Panc1 (cell line): ENCODE measurements around the gene PHF1. TPM values are rescaled to one million over a fixed set of nuclear protein-coding genes. Genes with fewer than 3 reads are reported as not detected.
A peak's percentile ranks its signal among the peaks of the same experiment; 100 is the strongest.

ENCODE experiments used
- ATAC-seq: fragments of 200-7000 bp; cut with Tn5 transposase; 2 replicates; pipeline ENCODE4 v1.9.1; 2020; ENCODE audit warnings: mild to moderate bottlenecking, moderate library complexity
- BruUV-seq: library from RNA; stranded (reverse); fragments of 400-500 nt; replicated peaks from 2 replicates; lab custom pipeline; 2021; lab: Mats Ljungman, UMichigan
- CTCF ChIA-PET: fragments of 300-600 bp; sonication (Branson Sonifier 250); formaldehyde crosslinking; loops from one replicate; lab custom pipeline; 2022; ENCODE audit warnings: antibody characterized with exemption; lab: Charles Lee
- POLR2A ChIA-PET: fragments of 300-600 bp; sonication (Branson Sonifier 250); formaldehyde crosslinking; loops from one replicate; lab custom pipeline; 2022; ENCODE audit warnings: antibody characterized with exemption; lab: Charles Lee
- DNase-seq: peaks from one replicate; pipeline ENCODE4 v3.0.0-alpha.2; 2010; ENCODE audit warnings: low read depth, low spot score
- H3K27ac ChIP-seq: 2 replicates; pipeline ENCODE4 v1.5.1; 2011; ENCODE audit warnings: mild to moderate bottlenecking, low read length, inconsistent platforms
- H3K27me3 ChIP-seq: fragments of 200-500 bp; sonication (Bioruptor generic); 2 replicates; pipeline ENCODE4 v1.6.0; 2014; ENCODE audit warnings: low read length, inconsistent platforms; ENCODE audit not compliant: control insufficient read depth, insufficient read depth
- H3K36me3 ChIP-seq: fragments of 200-500 bp; sonication (Bioruptor generic); 2 replicates; pipeline ENCODE4 v1.5.1; 2014; ENCODE audit warnings: inconsistent platforms, mild to moderate bottlenecking, low read length, moderate library complexity; ENCODE audit not compliant: control insufficient read depth, insufficient read depth
- H3K4me1 ChIP-seq: 2 replicates; pipeline ENCODE4 v1.5.1; 2011; ENCODE audit warnings: inconsistent platforms, mild to moderate bottlenecking, low read length, moderate library complexity; ENCODE audit not compliant: control insufficient read depth, insufficient read depth
- H3K4me3 ChIP-seq, 2 experiments: 2 replicates each; pipeline ENCODE4 v1.5.1; 2011 to 2012; ENCODE audit warnings: low read depth in 2 of 2, low read length in 2 of 2, mild to moderate bottlenecking in 2 of 2, inconsistent platforms in 1 of 2, moderate library complexity in 1 of 2
- H3K9me3 ChIP-seq: fragments of 200-500 bp; sonication (Bioruptor generic); 2 replicates; pipeline ENCODE4 v1.5.1; 2014; ENCODE audit warnings: low read depth, mild to moderate bottlenecking, inconsistent platforms, low read length, moderate library complexity; ENCODE audit not compliant: control insufficient read depth, insufficient read depth
- CTCF ChIP-seq: fragments of 450-650 bp; IDR thresholded peaks from 2 replicates; pipeline ENCODE4 v1.5.1; 2017; ENCODE audit warnings: mild to moderate bottlenecking
- POLR2AphosphoS5 ChIP-seq: IDR thresholded peaks from 2 replicates; pipeline ENCODE4 v1.6.1; 2012; ENCODE audit warnings: mild to moderate bottlenecking, low read depth, low read length, moderate library complexity
- REST ChIP-seq, 2 experiments: IDR thresholded peaks; 2 replicates each; pipeline ENCODE4 v1.6.1; 2011 to 2012; ENCODE audit warnings: low read depth in 2 of 2, control low read depth in 1 of 2, low read length in 1 of 2, mild to moderate bottlenecking in 1 of 2, moderate library complexity in 1 of 2; ENCODE audit not compliant: insufficient read depth in 1 of 2
- SIN3A ChIP-seq: IDR thresholded peaks from 2 replicates; pipeline ENCODE4 v1.6.1; 2012; ENCODE audit warnings: low read depth, mild to moderate bottlenecking, low read length, moderate library complexity, borderline replicate concordance; ENCODE audit not compliant: insufficient read depth
- in situ Hi-C: cut with HindIII; loops from 2 replicates; pipeline ENCODE4 v1.10.0; 2016; ENCODE audit warnings: low sequenced_read_pairs, low pct_unique_long_range_greater_than_20kb
- intact Hi-C: fragments of 100-400 bp; cut with micrococcal nuclease; formaldehyde crosslinking; loops from one replicate; pipeline ENCODE4 v1.10.0; 2022; ENCODE audit not compliant: unreplicated experiment
- total RNA-seq: library from RNA; stranded (reverse); gene quantifications from one replicate; pipeline ENCODE4 v1.2.1, GENCODE V29; 2021; ENCODE audit not compliant: unreplicated experiment

The PHF1 gene
- total RNA-seq, 1 experiment from 2014 or later = 51.6 TPM

- H3K4me1 ChIP-seq = peaks cover 29% of the 10 kb centered on the region
- no TSS peak for BruUV-seq
- in situ Hi-C loops = no loop called here
Measured at GRCh38 chr6:33425668-33426577, 15.1 kb downstream of the PHF1 start.

More at GRCh38 chr6:33425668-33426577, 15.1 kb downstream of the PHF1 start:
- H3K4me3 ChIP-seq = peak overlapping the region; percentile 46 to 91
- H3K27ac ChIP-seq = peak overlapping the region; percentile 81
- peak; percentile 83 for ATAC-seq
- H3K9me3 ChIP-seq = no peaks in the 10 kb centered on the region
- ChIA-PET CTCF (interaction anchor here (0.7 to 1.5 kb wide), 5 partner anchors 8 to 153 kb away, joined by 3 to 11 read pairs (median 6); partner anchors contain the start of genes CUTA and ZBTB22), POLR2A (interaction anchor here (0.5 to 0.6 kb wide), 9 partner anchors 14 to 182 kb away, joined by 3 to 11 read pairs (median 4); no protein-coding TSS in a partner anchor)
- intact Hi-C loops = no loop called here
- H3K36me3 ChIP-seq = no peaks in the 10 kb centered on the region
- no peaks in the 10 kb centered on the region for H3K27me3 ChIP-seq
- DNase-seq = no peak
- TF ChIP-seq REST (IDR thresholded peaks at IDR 0.05; ENCODE audit: insufficient read depth in 1 of 2, low read depth in 2 of 2, low read length in 1 of 2) (no peak), SIN3A (peak; percentile 63; the same call in 1 of the 2 replicates), POLR2AphosphoS5 (peak; percentile 75), CTCF (peak; percentile 88)
